OCI-LY1 (cell line): ENCODE data around the gene CLBA1.

Source experiments
- EZH2 ChIP-seq: fragments of 200-600 bp; sonication (generic), shearing (Covaris generic); IDR thresholded peaks from 2 replicates; pipeline ENCODE4 v1.8.0; 2017; ENCODE audit warnings: borderline replicate concordance, mixed run types, mild to moderate bottlenecking, antibody characterized with exemption, low read length, moderate library complexity, mixed read lengths
- TF ChIP-seq, protein P1 (sequence below): fragments of 200-600 bp; sonication (generic), shearing (Covaris generic); IDR thresholded peaks from 2 replicates; pipeline ENCODE4 v1.5.1; 2017; ENCODE audit warnings: mild to moderate bottlenecking, antibody characterized with exemption, low read length, moderate library complexity, mixed read lengths

- TF ChIP-seq, protein P1, sequence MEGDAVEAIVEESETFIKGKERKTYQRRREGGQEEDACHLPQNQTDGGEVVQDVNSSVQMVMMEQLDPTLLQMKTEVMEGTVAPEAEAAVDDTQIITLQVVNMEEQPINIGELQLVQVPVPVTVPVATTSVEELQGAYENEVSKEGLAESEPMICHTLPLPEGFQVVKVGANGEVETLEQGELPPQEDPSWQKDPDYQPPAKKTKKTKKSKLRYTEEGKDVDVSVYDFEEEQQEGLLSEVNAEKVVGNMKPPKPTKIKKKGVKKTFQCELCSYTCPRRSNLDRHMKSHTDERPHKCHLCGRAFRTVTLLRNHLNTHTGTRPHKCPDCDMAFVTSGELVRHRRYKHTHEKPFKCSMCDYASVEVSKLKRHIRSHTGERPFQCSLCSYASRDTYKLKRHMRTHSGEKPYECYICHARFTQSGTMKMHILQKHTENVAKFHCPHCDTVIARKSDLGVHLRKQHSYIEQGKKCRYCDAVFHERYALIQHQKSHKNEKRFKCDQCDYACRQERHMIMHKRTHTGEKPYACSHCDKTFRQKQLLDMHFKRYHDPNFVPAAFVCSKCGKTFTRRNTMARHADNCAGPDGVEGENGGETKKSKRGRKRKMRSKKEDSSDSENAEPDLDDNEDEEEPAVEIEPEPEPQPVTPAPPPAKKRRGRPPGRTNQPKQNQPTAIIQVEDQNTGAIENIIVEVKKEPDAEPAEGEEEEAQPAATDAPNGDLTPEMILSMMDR = no peak
- no peak for TF ChIP-seq EZH2
Measured at GRCh38 chr14:104993808-104994591, 8.4 kb downstream of the CLBA1 start.
